Breast epithelium (tissue), 3 donors: ENCODE data around the gene GPC5.

ENCODE experiments used
- CTCF ChIP-seq, 3 donors: fragments of 450-650 bp; IDR thresholded peaks; one replicate each; pipeline ENCODE4 v1.5.1; 2016 to 2017; ENCODE audit warnings: antibody characterized with exemption in 3 of 3, mild to moderate bottlenecking in 3 of 3, moderate library complexity in 3 of 3
- POLR2A ChIP-seq: fragments of 450-650 bp; IDR thresholded peaks from one replicate; pipeline ENCODE4 v1.6.1; 2016; ENCODE audit warnings: antibody characterized with exemption, mild to moderate bottlenecking, moderate library complexity

- no peak for TF ChIP-seq POLR2A
- TF ChIP-seq CTCF (IDR thresholded peaks at IDR 0.05) = peak in 2 of 3 donors; percentile 40 to 62
Measured at GRCh38 chr13:92187378-92187989, 789.1 kb downstream of the GPC5 start.
